ENCODE results near the gene NEURL1.

DNA sequence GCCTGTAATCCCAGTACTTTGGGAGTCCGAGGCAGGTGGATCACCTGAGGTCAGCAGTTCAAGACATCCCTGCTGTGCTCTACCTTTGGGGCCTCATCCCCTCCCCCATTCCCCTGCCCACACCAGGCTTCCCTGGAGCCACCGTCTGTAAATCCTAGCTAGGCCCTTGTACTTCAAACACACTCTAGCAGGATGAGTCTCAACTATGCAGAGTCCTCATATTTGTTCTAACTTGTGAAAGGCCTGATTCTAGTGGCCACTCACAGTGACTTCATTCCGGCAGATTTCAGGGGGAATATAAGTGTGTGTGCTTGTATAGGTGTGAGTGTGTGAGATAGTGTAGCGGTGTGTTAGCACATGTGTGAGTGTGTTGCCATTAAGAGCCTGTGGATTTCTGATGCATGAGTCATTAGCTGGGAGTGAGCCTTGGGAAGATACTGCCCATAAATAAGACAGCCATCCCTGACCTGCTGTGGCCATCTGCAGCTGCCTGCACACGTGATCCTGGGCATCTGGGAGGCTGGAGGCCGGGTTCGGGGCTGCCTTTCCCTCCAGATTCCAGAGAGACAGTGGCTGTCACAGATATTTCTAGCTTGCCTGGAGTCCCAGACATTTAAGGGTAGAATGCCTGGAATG lies 1.7 kb upstream of the NEURL1 start:
- TF ChIP-seq, protein P1, sequence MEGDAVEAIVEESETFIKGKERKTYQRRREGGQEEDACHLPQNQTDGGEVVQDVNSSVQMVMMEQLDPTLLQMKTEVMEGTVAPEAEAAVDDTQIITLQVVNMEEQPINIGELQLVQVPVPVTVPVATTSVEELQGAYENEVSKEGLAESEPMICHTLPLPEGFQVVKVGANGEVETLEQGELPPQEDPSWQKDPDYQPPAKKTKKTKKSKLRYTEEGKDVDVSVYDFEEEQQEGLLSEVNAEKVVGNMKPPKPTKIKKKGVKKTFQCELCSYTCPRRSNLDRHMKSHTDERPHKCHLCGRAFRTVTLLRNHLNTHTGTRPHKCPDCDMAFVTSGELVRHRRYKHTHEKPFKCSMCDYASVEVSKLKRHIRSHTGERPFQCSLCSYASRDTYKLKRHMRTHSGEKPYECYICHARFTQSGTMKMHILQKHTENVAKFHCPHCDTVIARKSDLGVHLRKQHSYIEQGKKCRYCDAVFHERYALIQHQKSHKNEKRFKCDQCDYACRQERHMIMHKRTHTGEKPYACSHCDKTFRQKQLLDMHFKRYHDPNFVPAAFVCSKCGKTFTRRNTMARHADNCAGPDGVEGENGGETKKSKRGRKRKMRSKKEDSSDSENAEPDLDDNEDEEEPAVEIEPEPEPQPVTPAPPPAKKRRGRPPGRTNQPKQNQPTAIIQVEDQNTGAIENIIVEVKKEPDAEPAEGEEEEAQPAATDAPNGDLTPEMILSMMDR (IDR thresholded peaks at IDR 0.05): no peak
- no peak for TF ChIP-seq EZH2 (IDR thresholded peaks at IDR 0.05; ENCODE audit: borderline replicate concordance, insufficient read depth, low read depth, low read length, poor library complexity, severe bottlenecking)
